Cardiac muscle cell (in vitro differentiated cells and primary cell): Measurements from ENCODE around the gene MIEF1. TPM values are rescaled to one million over a fixed set of nuclear protein-coding genes. Genes with fewer than 3 reads are reported as not detected.
A peak's percentile ranks its signal among the peaks of the same experiment; 100 is the strongest.

Experiments used
- DNase-seq, 2 donors: peaks; one replicate each; pipeline versions ENCODE4 v3.0.0 to v3.0.0-alpha.2; 2010 to 2017; ENCODE audit warnings: low read depth in 1 of 2, low spot score in 1 of 2
- H3K27ac ChIP-seq: fragments of 200-600 bp; sonication (generic); 2 replicates; pipeline ENCODE4 v1.5.1; 2016
- H3K27me3 ChIP-seq: fragments of 200-600 bp; sonication (generic); 2 replicates; pipeline ENCODE4 v1.6.0; 2016; ENCODE audit warnings: control low read depth
- H3K36me3 ChIP-seq: fragments of 200-600 bp; sonication (generic); 2 replicates; pipeline ENCODE4 v1.5.1; 2016; ENCODE audit warnings: control low read depth
- H3K4me1 ChIP-seq: fragments of 200-600 bp; sonication (generic); 2 replicates; pipeline ENCODE4 v1.8.1; 2017; ENCODE audit warnings: low read depth, mild to moderate bottlenecking, mixed run types
- H3K4me3 ChIP-seq: fragments of 200-600 bp; sonication (generic); 2 replicates; pipeline ENCODE4 v1.5.1; 2016; ENCODE audit warnings: mild to moderate bottlenecking
- H3K9me3 ChIP-seq: fragments of 200-600 bp; sonication (generic); 2 replicates; pipeline ENCODE4 v1.5.1; 2017; ENCODE audit warnings: low read depth, mild to moderate bottlenecking, control low read depth
- polyA plus RNA-seq: library from polyadenylated mRNA; unstranded; fragments of >200 nt; fragmentation: Nextera tagmentation; extraction: Ambion mirVana; gene quantifications from 2 replicates; pipeline ENCODE4 v1.2.1, GENCODE V29; 2016
- total RNA-seq: library from RNA; depleted of rRNA; stranded (reverse); fragments of >200 nt; gene quantifications from 2 replicates; pipeline ENCODE4 v1.2.3, GENCODE V29; 2016
- TF ChIP-seq, protein P1 (sequence below): IDR thresholded peaks from 2 replicates; pipeline ENCODE4 v1.5.1; 2012; ENCODE audit warnings: low read depth, mild to moderate bottlenecking, low read length

MIEF1 gene
- total and polyA plus RNA-seq, 2 experiments from 2014 or later, result 29.1 to 31.2 TPM

DNA sequence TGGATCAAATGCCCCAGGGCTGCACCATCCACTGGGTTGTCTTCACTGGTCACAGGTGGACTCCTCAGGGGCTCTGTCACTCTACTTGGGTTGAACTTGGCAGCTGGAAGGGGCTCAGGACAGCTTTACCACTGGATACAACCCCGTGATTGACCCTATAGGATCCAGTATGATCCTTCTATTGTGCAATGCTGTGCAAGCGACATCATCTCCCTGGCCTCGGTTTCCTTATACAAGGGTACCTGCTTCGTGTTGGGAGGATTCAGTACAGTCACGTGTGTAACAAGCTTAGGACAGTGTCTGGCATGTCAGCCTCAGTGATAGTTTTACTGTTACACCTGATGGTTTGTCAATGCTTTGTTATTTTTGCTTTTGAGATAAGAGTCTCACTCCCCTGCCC lies 20.5 kb upstream of the MIEF1 start:
- Histone ChIP-seq H3K9me3 (no peaks in the 10 kb centered on the region), H3K4me1 (no peaks in the 10 kb centered on the region), H3K4me3 (no peak overlapping the region), H3K27ac (no peak overlapping the region), H3K36me3 (no peaks in the 10 kb centered on the region), H3K27me3 (no peaks in the 10 kb centered on the region)
- TF ChIP-seq, protein P1, sequence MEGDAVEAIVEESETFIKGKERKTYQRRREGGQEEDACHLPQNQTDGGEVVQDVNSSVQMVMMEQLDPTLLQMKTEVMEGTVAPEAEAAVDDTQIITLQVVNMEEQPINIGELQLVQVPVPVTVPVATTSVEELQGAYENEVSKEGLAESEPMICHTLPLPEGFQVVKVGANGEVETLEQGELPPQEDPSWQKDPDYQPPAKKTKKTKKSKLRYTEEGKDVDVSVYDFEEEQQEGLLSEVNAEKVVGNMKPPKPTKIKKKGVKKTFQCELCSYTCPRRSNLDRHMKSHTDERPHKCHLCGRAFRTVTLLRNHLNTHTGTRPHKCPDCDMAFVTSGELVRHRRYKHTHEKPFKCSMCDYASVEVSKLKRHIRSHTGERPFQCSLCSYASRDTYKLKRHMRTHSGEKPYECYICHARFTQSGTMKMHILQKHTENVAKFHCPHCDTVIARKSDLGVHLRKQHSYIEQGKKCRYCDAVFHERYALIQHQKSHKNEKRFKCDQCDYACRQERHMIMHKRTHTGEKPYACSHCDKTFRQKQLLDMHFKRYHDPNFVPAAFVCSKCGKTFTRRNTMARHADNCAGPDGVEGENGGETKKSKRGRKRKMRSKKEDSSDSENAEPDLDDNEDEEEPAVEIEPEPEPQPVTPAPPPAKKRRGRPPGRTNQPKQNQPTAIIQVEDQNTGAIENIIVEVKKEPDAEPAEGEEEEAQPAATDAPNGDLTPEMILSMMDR, result no peak
- no peak for DNase-seq

DNA sequence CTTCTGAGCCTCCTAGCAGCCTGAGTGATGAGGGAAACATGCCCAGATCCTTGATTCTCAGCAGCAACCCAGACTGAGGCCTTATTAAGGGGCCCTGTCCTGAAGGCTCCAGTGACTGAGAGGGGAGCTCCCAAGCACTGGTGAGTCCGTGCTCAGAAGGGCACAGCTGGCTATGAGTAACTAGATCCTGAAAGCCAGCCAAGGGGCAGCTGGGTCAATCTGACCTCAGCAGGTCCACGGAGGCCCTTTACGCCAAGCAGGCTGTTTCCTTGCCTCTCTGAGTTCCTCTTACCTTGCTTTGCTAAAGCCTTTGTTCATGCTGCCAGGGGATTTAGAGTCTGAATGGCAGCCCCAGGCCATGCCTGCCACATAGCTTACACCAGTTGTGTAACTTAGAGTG lies 19.3 kb upstream of the MIEF1 start:
- DNase-seq, result no peak
- Histone ChIP-seq H3K36me3 (no peaks in the 10 kb centered on the region), H3K27ac (no peak overlapping the region), H3K4me3 (no peak overlapping the region), H3K4me1 (no peaks in the 10 kb centered on the region), H3K27me3 (no peaks in the 10 kb centered on the region), H3K9me3 (no peaks in the 10 kb centered on the region)
- TF ChIP-seq, protein P1, result no peak

DNA sequence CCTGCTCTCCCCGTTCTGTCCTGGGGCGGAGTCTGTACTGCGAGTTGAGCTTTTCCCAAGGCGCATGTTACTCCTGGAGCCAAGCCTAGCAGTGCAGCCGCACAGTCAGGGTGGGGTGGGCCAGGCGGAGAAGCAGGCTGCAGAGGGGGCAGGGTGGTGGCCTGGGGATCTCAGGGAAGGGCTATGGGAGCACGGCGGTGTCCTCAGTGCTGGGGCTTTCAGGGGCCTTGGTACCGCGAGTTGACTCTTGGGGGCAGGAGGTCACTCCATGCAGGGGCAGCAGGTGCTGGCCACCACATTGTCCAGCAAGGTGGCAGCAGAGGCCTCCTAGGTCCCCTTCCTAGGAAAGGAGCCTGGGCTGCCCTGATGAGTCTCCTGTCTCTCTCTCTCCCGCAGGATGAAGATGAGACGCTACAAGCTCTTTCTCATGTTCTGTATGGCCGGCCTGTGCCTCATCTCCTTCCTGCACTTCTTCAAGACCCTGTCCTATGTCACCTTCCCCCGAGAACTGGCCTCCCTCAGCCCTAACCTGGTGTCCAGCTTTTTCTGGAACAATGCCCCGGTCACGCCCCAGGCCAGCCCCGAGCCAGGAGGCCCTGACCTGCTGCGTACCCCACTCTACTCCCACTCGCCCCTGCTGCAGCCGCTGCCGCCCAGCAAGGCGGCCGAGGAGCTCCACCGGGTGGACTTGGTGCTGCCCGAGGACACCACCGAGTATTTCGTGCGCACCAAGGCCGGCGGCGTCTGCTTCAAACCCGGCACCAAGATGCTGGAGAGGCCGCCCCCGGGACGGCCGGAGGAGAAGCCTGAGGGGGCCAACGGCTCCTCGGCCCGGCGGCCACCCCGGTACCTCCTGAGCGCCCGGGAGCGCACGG lies 14.9 kb upstream of the MIEF1 start:
- H3K27ac ChIP-seq, result peak overlapping the region; percentile 39
- no peaks in the 10 kb centered on the region for H3K9me3 ChIP-seq
- no peaks in the 10 kb centered on the region for H3K27me3 ChIP-seq
- no peak overlapping the region for H3K4me3 ChIP-seq
- DNase-seq, result no peak
- no peaks in the 10 kb centered on the region for H3K4me1 ChIP-seq
- TF ChIP-seq, protein P1, result no peak
- H3K36me3 ChIP-seq, result peaks cover 5% of the 10 kb centered on the region

DNA sequence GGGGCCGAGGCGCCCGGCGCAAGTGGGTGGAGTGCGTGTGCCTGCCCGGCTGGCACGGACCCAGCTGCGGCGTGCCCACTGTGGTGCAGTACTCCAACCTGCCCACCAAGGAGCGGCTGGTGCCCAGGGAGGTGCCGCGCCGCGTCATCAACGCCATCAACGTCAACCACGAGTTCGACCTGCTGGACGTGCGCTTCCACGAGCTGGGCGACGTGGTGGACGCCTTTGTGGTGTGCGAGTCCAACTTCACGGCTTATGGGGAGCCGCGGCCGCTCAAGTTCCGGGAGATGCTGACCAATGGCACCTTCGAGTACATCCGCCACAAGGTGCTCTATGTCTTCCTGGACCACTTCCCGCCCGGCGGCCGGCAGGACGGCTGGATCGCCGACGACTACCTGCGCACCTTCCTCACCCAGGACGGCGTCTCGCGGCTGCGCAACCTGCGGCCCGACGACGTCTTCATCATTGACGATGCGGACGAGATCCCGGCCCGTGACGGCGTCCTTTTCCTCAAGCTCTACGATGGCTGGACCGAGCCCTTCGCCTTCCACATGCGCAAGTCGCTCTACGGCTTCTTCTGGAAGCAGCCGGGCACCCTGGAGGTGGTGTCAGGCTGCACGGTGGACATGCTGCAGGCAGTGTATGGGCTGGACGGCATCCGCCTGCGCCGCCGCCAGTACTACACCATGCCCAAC lies 14.1 kb upstream of the MIEF1 start:
- Histone ChIP-seq H3K27me3 (no peaks in the 10 kb centered on the region), H3K4me3 (no peak overlapping the region), H3K36me3 (peaks cover 5% of the 10 kb centered on the region), H3K4me1 (no peaks in the 10 kb centered on the region), H3K27ac (no peak overlapping the region), H3K9me3 (no peaks in the 10 kb centered on the region)
- TF ChIP-seq, protein P1, result no peak
- no peak for DNase-seq

DNA sequence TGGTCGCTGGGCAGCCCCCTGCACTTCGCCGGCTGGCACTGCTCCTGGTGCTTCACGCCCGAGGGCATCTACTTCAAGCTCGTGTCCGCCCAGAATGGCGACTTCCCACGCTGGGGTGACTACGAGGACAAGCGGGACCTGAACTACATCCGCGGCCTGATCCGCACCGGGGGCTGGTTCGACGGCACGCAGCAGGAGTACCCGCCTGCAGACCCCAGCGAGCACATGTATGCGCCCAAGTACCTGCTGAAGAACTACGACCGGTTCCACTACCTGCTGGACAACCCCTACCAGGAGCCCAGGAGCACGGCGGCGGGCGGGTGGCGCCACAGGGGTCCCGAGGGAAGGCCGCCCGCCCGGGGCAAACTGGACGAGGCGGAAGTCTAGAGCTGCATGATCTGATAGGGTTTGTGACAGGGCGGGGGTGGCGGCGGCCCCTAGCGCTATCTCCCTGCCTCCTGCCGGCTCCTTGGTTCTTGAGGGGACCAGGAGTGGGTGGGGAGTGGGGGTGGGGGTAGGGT lies 13.5 kb upstream of the MIEF1 start:
- DNase-seq, result no peak
- peaks cover 5% of the 10 kb centered on the region for H3K36me3 ChIP-seq
- TF ChIP-seq, protein P1, result no peak

More for the DNA sequence above, 13.5 kb upstream of the MIEF1 start:
- Histone ChIP-seq H3K4me1 (no peaks in the 10 kb centered on the region), H3K27me3 (no peaks in the 10 kb centered on the region), H3K9me3 (no peaks in the 10 kb centered on the region), H3K4me3 (no peak overlapping the region), H3K27ac (no peak overlapping the region)
